Measurements from ENCODE around the gene DRD3. TPM values are rescaled to one million over a fixed set of nuclear protein-coding genes. Genes with fewer than 3 reads are reported as not detected.

Gene DRD3
- polyA plus RNA-seq = under 1 TPM in 1 of 3 donors, not detected in 2; 0.20 TPM

GRCh38 chr3:114178770-114179368 is at the start of gene DRD3:
Gene DRD3, minus strand, starts transcription at chr3:114179052. Its CDS starts 7,060 bp downstream, at chr3:114171992.
- Mint-ChIP-seq H3K27me3 (ENCODE audit: low read depth in 3 of 3) (peaks cover 2 to 13% (median 11%) of the 10 kb centered on the region in 3 donors), H3K9me3 (peaks cover 0 to 2% (median 0%) of the 10 kb centered on the region in 6 donors), H3K36me3 (peaks cover 0 to 4% (median 2%) of the 10 kb centered on the region in 3 donors), H3K4me3 (peak within 1 kb of the TSS in 1 of 5 donors; percentile 36), H3K27ac (no peak within 1 kb of the TSS), H3K4me1 (peaks cover 2 to 9% of the 10 kb centered on the region in 2 donors)
- DNase-seq = peak; percentile 3 to 39 (median 17)

DNA sequence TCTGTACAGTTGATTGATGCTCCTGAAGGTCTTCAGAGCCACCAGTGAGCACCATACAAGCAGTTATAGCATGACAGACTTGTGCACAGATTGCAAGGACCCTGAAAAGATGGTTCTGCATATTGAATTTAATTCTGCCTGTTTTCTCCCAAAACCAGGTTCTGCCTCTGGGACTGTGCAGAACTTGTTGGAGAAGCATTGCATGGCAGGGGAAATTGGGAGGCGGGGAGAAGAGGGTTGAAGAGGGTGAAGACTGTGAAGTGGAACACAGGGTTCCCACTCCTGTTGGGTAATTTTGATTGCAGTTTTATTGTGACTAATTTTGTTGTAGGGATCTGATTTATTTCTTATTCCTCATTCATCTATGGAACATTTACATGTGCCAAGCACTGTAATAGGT is 48.2 kb upstream of the DRD3 start:
- peaks cover 2 to 6% (median 5%) of the 10 kb centered on the region in 3 donors for H3K27me3 Mint-ChIP-seq (ENCODE audit: low read depth in 3 of 3)
- peaks cover 5 to 22% (median 14%) of the 10 kb centered on the region in 6 donors for H3K9me3 Mint-ChIP-seq
- H3K4me3 Mint-ChIP-seq = peak overlapping the region; percentile 58 to 82 (median 77)
- H3K27ac Mint-ChIP-seq = peak overlapping the region; percentile 93 to 100 (median 96)
- peaks cover 94 to 100% of the 10 kb centered on the region in 2 donors for H3K4me1 Mint-ChIP-seq
- peaks cover 14 to 35% (median 14%) of the 10 kb centered on the region in 3 donors for H3K36me3 Mint-ChIP-seq
- no peak for DNase-seq

DNA sequence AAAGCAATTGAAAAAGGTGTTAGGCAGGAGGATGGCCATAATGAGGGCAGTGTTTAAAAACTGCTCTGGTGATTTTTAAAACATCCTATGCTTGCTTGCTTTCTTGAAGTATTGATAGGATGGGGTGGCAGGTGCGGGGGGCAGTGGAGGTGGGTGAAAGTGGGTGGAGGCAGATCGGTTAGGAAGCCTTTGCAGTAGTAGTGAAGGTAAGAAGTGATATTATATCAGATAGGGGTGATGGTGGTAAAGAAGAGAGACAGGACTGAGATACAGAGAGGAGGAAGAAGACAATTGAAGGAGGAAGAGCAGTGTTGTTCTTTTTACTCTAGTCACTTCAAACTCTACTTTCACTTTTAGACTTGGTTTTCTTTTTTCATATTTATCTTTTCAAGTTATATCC is 47.5 kb upstream of the DRD3 start:
- Mint-ChIP-seq H3K27ac (peak overlapping the region; percentile 93 to 100 (median 96)), H3K9me3 (peaks cover 5 to 22% (median 14%) of the 10 kb centered on the region in 6 donors), H3K4me1 (peaks cover 94 to 100% of the 10 kb centered on the region in 2 donors), H3K36me3 (peaks cover 14 to 34% (median 14%) of the 10 kb centered on the region in 3 donors), H3K4me3 (peak overlapping the region; percentile 59 to 82 (median 77)), H3K27me3 (ENCODE audit: low read depth in 3 of 3) (peaks cover 5 to 8% (median 7%) of the 10 kb centered on the region in 3 donors)
- no peak for DNase-seq

GRCh38 chr3:114223143-114223542 is 44.3 kb upstream of the DRD3 start:
- Mint-ChIP-seq H3K27ac (peak overlapping the region; percentile 93 to 100 (median 96)), H3K4me1 (peaks cover 93 to 95% of the 10 kb centered on the region in 2 donors), H3K9me3 (peaks cover 5 to 22% (median 14%) of the 10 kb centered on the region in 6 donors), H3K36me3 (peaks cover 14 to 28% (median 14%) of the 10 kb centered on the region in 3 donors), H3K27me3 (ENCODE audit: low read depth in 3 of 3) (peaks cover 5 to 7% (median 7%) of the 10 kb centered on the region in 3 donors), H3K4me3 (peak overlapping the region; percentile 18 to 71 (median 55))
- peak; percentile 48 to 68 (median 65) for DNase-seq

DNA sequence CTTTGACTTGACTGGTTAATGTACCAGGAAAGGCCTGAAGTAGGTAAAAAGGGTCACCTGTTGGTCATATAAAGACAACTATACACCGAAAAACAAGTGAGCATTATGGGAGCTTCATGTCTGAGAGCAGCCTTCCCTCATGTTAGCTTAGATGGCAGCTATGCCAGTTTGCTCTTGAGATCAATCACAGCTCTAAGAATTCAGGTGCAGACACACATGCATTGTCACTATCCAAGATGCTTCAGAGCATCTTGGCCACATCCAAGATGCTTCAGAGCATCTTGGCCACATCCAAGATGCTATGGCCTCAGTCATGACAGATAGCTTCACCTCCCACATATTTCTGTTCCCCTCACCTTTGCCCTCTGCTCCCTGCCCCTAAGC is 43.0 kb upstream of the DRD3 start:
- Mint-ChIP-seq H3K27me3 (ENCODE audit: low read depth in 3 of 3) (peaks cover 4 to 7% (median 7%) of the 10 kb centered on the region in 3 donors), H3K36me3 (peaks cover 10 to 31% (median 14%) of the 10 kb centered on the region in 3 donors), H3K4me3 (peak overlapping the region; percentile 54 to 88 (median 71)), H3K27ac (peak overlapping the region; percentile 93 to 100 (median 96)), H3K4me1 (peaks cover 81 to 82% of the 10 kb centered on the region in 2 donors), H3K9me3 (peaks cover 3 to 22% (median 14%) of the 10 kb centered on the region in 6 donors)
- DNase-seq = no peak

GRCh38 chr3:114221165-114221880 is 42.5 kb upstream of the DRD3 start:
- peak overlapping the region; percentile 93 to 100 (median 96) for H3K27ac Mint-ChIP-seq
- peak; percentile 71 to 77 (median 74) for DNase-seq
- peaks cover 10 to 29% (median 14%) of the 10 kb centered on the region in 3 donors for H3K36me3 Mint-ChIP-seq
- peaks cover 76% of the 10 kb centered on the region in 2 donors for H3K4me1 Mint-ChIP-seq
- peak overlapping the region; percentile 54 to 88 (median 71) for H3K4me3 Mint-ChIP-seq
- H3K27me3 Mint-ChIP-seq (ENCODE audit: low read depth in 3 of 3) = peaks cover 2 to 7% (median 7%) of the 10 kb centered on the region in 3 donors
- peaks cover 3 to 22% (median 14%) of the 10 kb centered on the region in 6 donors for H3K9me3 Mint-ChIP-seq

DNA sequence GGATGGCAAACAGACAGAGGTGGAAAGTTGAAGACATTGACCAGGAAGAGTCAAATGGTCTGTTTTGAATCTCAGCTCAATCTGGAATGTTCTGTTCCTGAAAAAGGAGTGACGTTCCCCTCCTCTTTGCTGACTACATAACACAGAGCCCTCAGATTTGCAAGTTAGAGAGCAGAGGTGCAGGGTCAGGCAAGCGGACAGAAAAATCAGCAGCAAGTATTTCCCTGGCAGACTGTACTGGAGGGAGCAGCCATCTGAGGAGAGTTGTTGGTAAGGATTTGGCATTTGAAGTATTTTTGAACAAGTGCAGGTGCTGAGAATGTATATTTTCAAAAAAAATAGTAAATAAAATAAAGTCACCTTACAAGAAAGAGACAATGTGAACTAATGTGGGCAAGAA is 40.9 kb upstream of the DRD3 start:
- Mint-ChIP-seq H3K4me1 (peaks cover 60 to 61% of the 10 kb centered on the region in 2 donors), H3K27ac (peak overlapping the region; percentile 93 to 100 (median 96)), H3K27me3 (ENCODE audit: low read depth in 3 of 3) (peaks cover 0 to 7% (median 7%) of the 10 kb centered on the region in 3 donors), H3K36me3 (peaks cover 7 to 16% (median 9%) of the 10 kb centered on the region in 3 donors), H3K9me3 (peaks cover 3 to 8% (median 4%) of the 10 kb centered on the region in 6 donors), H3K4me3 (peak overlapping the region; percentile 23 to 88 (median 71))
- no peak for DNase-seq

GRCh38 chr3:114218578-114219185 is 39.8 kb upstream of the DRD3 start:
- Mint-ChIP-seq H3K4me3 (peak overlapping the region in 2 of 5 donors; percentile 5 to 88), H3K27ac (peak overlapping the region in 3 of 6 donors; percentile 36 to 67 (median 56)), H3K4me1 (peaks cover 50 to 51% of the 10 kb centered on the region in 2 donors), H3K36me3 (peaks cover 3 to 10% (median 3%) of the 10 kb centered on the region in 3 donors), H3K9me3 (peaks cover 0 to 3% (median 0%) of the 10 kb centered on the region in 6 donors), H3K27me3 (ENCODE audit: low read depth in 3 of 3) (peaks cover 0 to 7% (median 7%) of the 10 kb centered on the region in 3 donors)
- no peak for DNase-seq

DNA sequence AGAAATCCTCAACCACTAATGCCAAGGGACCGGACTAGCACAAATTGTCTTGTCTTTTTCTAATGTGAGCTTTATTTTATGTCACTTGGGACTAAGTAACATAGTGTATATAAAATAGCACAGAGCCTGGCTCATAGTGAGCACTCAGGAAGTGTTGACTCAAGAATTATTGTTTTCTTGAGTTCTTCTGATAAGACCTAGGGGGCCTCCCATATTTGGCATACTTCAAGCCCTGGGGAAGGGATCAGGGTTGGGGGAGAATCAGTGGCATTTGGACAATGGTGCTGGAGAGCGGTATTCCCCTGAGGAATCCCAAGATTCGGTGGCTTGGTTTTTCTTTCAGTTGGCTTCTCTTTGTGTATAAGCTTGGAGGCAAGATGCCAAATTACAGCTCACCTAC is 39.2 kb upstream of the DRD3 start:
- Mint-ChIP-seq H3K27ac (no peak overlapping the region), H3K4me3 (peak overlapping the region in 1 of 5 donors; percentile 16), H3K4me1 (peaks cover 43 to 44% of the 10 kb centered on the region in 2 donors), H3K27me3 (ENCODE audit: low read depth in 3 of 3) (peaks cover 0 to 7% (median 7%) of the 10 kb centered on the region in 3 donors), H3K36me3 (peaks cover 0 to 6% (median 3%) of the 10 kb centered on the region in 3 donors), H3K9me3 (no peaks in the 10 kb centered on the region)
- DNase-seq = no peak

DNA sequence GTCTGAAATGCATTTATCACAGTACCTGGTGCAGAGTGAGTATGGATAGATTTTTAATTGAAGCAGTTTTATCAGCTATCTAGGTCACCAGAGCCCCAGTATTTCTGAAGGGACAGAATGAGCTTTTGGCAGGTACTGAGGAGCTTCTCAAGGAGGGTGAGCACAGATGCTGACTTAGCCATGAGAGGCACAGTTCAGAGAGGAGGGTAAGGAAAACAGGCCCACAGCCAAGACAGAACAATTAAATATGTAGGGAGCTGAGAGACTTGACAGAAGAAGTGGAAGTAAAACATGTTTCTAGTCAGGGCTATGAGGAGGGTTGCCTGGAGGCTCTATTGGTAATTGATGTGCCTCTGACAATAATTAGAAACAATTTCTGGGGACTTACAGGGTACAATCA is 38.4 kb upstream of the DRD3 start:
- peaks cover 0 to 6% (median 3%) of the 10 kb centered on the region in 3 donors for H3K36me3 Mint-ChIP-seq
- H3K9me3 Mint-ChIP-seq = no peaks in the 10 kb centered on the region
- peaks cover 0 to 7% (median 6%) of the 10 kb centered on the region in 3 donors for H3K27me3 Mint-ChIP-seq (ENCODE audit: low read depth in 3 of 3)
- peaks cover 36% of the 10 kb centered on the region in 2 donors for H3K4me1 Mint-ChIP-seq
- no peak overlapping the region for H3K27ac Mint-ChIP-seq
- H3K4me3 Mint-ChIP-seq = peak overlapping the region in 3 of 5 donors; percentile 16 to 26 (median 24)
- no peak for DNase-seq

DNA sequence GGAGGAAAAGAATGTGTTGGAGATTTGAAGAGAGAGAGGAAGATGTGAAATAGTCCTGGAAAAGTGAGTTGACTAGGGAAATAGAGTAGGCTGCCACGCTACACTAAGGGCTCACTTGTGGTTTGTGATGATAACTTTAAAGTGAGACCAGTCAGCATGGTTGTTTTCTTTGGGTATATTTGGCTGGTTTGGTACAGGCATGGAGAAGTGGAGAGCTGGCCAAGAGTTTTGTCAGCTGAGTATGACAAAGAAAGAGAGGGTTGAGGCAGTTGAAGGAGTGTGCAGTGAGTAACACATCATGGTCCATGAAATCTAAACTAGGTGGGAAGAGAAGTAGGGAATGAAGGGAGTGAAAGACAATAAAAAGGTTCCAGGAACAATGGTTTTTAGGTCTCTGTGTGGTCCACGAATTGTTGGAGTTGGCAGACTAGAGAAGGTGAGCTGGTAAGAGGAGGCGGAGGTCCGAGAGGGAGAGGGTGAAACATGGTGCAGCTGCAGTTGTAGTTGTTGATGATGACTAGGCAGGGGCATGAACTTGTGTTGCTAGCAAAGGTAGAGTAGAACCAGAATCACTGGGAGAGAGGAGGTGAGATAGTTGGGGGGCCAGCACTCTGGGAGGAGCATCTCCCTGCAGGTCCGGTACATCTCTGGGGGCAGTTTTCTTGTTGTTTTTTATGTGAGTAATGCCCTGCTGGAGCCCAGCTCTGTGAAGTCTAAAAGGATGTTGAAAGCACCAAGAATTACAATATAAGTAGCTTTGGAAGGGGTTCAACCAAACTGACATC is 37.5 kb upstream of the DRD3 start:
- Mint-ChIP-seq H3K4me1 (peaks cover 27 to 28% of the 10 kb centered on the region in 2 donors), H3K27ac (no peak overlapping the region), H3K9me3 (no peaks in the 10 kb centered on the region), H3K36me3 (peaks cover 0 to 6% (median 3%) of the 10 kb centered on the region in 3 donors), H3K4me3 (peak overlapping the region in 1 of 5 donors; percentile 45), H3K27me3 (ENCODE audit: low read depth in 3 of 3) (peaks cover 0 to 2% (median 0%) of the 10 kb centered on the region in 3 donors)
- DNase-seq = no peak

DNA sequence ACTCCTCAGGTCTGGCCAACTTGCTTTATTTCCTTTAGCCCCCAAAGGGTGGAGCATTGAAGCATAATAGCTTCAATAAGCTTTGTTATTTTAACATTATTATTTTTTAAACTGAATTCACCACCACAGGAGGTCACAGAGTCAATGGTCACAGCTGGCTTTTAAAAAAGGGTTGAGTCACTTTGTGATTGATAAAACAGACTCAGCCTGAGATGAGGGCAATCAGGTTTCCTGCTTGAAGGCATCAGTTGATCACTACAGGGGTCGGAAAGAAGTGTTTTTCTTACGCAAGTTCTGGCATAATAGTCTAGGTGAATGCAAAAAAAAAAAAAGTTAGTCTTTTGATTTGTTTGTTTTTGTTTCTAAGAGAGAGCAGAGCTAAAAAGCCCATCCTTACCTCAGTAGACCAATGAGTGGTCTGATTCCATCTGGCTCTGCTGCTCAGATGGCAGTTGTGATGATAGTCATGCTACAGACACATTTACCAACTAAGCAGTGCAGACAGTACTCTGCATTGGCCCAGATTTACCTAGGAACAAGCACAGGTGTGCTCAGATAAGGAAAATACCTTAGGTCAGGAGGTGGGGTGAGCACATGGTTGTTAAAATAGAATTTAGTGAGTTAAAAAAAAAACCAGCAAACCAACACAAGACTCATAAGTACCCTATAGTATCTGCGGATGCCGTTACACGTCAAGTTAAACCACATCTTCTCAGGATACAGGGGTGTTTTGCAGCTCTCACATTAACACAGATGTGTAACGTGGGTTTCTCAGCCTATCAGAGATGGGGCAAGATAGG is 35.9 kb upstream of the DRD3 start:
- peak; percentile 86 to 88 (median 87) for DNase-seq
- peaks cover 0 to 6% (median 3%) of the 10 kb centered on the region in 3 donors for H3K36me3 Mint-ChIP-seq
- H3K27ac Mint-ChIP-seq = no peak overlapping the region
- peaks cover 11% of the 10 kb centered on the region in 2 donors for H3K4me1 Mint-ChIP-seq
- H3K9me3 Mint-ChIP-seq = no peaks in the 10 kb centered on the region
- H3K4me3 Mint-ChIP-seq = no peak overlapping the region
- H3K27me3 Mint-ChIP-seq (ENCODE audit: low read depth in 3 of 3) = peaks cover 0 to 2% (median 0%) of the 10 kb centered on the region in 3 donors
